Suprapubic skin (tissue), 4 donors: ENCODE measurements around the gene ZC2HC1B.

Experiments
- EP300 ChIP-seq: sonication (generic); formaldehyde crosslinking; IDR thresholded peaks from one replicate; pipeline ENCODE4 v1.6.1; 2017; ENCODE audit warnings: antibody characterized with exemption
- POLR2A ChIP-seq, 2 donors: fragments of 450-650 bp; IDR thresholded peaks; one replicate each; pipeline ENCODE4 v1.6.1; 2017; ENCODE audit warnings: antibody characterized with exemption in 2 of 2, mild to moderate bottlenecking in 2 of 2, moderate library complexity in 2 of 2
- POLR2AphosphoS5 ChIP-seq, 3 donors: sonication (generic); formaldehyde crosslinking; IDR thresholded peaks; one replicate each; pipeline ENCODE4 v1.6.1; 2017; ENCODE audit warnings: antibody characterized with exemption in 3 of 3
- TF ChIP-seq, protein P1 (sequence below), 2 donors: fragments of 200-600 bp in 1 of 2; fragments of 450-650 bp in 1 of 2; sonication (generic) in 1 of 2; IDR thresholded peaks; one replicate each; pipeline ENCODE4 v1.5.1; 2016 to 2019; ENCODE audit warnings: antibody characterized with exemption in 2 of 2, mild to moderate bottlenecking in 1 of 2, moderate library complexity in 1 of 2

DNA sequence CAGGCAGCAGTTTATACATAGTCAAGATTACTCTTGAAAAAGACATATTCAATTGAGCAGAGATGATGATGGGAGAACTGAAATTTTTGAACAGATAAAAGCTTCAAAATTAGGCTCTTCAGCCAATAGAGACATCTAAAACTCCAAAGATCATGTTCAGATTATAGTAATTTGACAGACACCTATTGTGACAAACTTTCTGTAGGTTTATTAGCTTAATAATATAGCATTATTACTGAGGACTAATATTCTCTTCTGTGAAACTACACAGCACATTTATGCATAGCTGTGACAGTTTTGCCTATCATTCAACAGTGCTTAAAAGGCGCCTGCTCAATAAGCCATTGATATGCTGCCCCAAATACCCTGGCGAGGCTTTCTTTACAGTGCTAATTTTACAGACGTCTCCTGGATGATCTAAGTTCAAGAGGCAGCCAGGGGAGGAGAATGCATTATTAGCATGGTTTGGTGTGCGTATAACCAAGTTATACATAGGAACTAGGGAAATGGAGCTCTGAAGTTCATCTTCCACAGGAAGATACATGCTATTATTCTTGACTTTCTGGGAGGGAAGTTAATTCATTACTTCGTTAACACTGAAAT is 122.3 kb downstream of the ZC2HC1B start:
- no peak for TF ChIP-seq POLR2A (IDR thresholded peaks at IDR 0.05)
- TF ChIP-seq, protein P1, sequence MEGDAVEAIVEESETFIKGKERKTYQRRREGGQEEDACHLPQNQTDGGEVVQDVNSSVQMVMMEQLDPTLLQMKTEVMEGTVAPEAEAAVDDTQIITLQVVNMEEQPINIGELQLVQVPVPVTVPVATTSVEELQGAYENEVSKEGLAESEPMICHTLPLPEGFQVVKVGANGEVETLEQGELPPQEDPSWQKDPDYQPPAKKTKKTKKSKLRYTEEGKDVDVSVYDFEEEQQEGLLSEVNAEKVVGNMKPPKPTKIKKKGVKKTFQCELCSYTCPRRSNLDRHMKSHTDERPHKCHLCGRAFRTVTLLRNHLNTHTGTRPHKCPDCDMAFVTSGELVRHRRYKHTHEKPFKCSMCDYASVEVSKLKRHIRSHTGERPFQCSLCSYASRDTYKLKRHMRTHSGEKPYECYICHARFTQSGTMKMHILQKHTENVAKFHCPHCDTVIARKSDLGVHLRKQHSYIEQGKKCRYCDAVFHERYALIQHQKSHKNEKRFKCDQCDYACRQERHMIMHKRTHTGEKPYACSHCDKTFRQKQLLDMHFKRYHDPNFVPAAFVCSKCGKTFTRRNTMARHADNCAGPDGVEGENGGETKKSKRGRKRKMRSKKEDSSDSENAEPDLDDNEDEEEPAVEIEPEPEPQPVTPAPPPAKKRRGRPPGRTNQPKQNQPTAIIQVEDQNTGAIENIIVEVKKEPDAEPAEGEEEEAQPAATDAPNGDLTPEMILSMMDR (IDR thresholded peaks at IDR 0.05): no peak
- TF ChIP-seq POLR2AphosphoS5 (IDR thresholded peaks at IDR 0.05): no peak
- TF ChIP-seq EP300: no peak
